D341Med (cell line): Measurements from ENCODE around the gene KBTBD8.

ENCODE experiments used
- DNase-seq: peaks from one replicate; pipeline ENCODE4 v3.0.0; 2012; ENCODE audit warnings: low spot score

The KBTBD8 gene

GRCh38 chr3:67037615-67038014, 39.5 kb downstream of the KBTBD8 start:
- DNase-seq, result no peak

- DNase-seq, result no peak
These were observed 46.2 kb downstream of the KBTBD8 start for GRCh38 chr3:67044295-67044694.

GRCh38 chr3:67044955-67045354, 46.8 kb downstream of the KBTBD8 start:
- no peak for DNase-seq

GRCh38 chr3:67045711-67046465, 47.8 kb downstream of the KBTBD8 start:
- DNase-seq, result no peak

- no peak for DNase-seq
These were observed 48.9 kb downstream of the KBTBD8 start for GRCh38 chr3:67047051-67047450.

- no peak for DNase-seq
These were observed 50.1 kb downstream of the KBTBD8 start for GRCh38 chr3:67048067-67048714.

GRCh38 chr3:67048715-67049074, 50.6 kb downstream of the KBTBD8 start:
- no peak for DNase-seq

GRCh38 chr3:67059443-67059842, 61.3 kb downstream of the KBTBD8 start:
- no peak for DNase-seq
